ENCODE results near the gene NSMCE4A. TPM values are rescaled to one million over a fixed set of nuclear protein-coding genes. Genes with fewer than 3 reads are reported as not detected.
"Not testable (repeated sequence)": the region's sequence is repeated elsewhere in the genome, so short reads cannot be mapped to it uniquely, and the experiment has no call there.

Gene NSMCE4A
- total and polyA plus RNA-seq, 5 donors from 2014 or later, result 42.7 to 59.7 (median 55.8) TPM

DNA sequence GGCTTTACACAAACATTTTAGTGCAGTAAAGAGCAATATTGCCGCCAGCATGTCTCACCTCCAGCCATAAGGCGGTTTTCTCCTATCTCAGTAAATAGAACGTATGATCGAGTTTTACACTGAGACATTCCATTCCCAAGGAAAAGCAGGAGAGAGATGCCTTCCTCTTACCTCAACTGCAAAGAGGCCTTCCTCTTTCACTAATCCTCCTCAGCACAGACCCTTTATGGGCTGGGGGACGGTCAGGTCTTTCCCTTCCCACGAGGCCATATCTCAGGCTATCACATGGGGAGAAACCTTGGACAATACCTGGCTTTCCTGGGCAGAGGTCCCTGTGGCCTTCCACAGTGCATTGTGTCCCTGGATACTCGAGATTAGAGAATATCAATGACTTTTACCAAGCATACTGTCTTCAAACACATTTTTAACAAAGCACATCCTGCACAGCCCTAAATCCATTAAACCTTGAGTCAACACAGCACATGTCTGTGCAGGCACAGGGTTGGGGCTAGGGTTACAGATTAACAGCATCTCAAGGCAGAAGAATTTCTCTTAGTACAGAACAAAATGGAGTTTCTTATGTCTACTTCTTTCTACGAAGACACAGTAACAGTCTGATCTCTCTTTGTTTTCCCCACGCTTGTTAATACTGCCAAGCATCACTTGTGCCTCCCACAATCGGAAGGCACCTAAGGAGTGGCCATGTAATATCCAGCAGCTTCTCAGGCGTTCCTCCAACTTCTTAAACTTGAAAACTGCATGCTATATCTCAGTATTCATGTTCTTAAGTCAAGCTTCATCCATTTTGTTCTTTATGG lies 44.5 kb downstream of the NSMCE4A start:
- not testable (repeated sequence) for H3K36me3 ChIP-seq (ENCODE audit: control insufficient read depth, insufficient read depth, low read length); H3K9me3 Mint-ChIP-seq; DNase-seq; H3K27me3 Mint-ChIP-seq; H3K9me3 ChIP-seq (ENCODE audit: control insufficient read depth in 2 of 2, low read length in 2 of 2); H3K4me3 ChIP-seq (ENCODE audit: low read depth, low read length); H3K27me3 ChIP-seq (ENCODE audit: control insufficient read depth, insufficient read depth, low read length); H3K27ac ChIP-seq (ENCODE audit: insufficient read depth, low read length, poor library complexity, severe bottlenecking); H3K36me3 Mint-ChIP-seq; ATAC-seq (ENCODE audit: low read depth in 2 of 2)
- H3K4me1 ChIP-seq (ENCODE audit: control insufficient read depth, insufficient read depth, low read length, poor library complexity, severe bottlenecking), result peaks cover 21% of the 10 kb centered on the region
- H3K4me1 Mint-ChIP-seq, result peaks cover 10 to 33% (median 20%) of the 10 kb centered on the region in 4 donors
- H3K4me3 Mint-ChIP-seq, result peak overlapping the region; percentile 77 to 92 (median 89)
- H3K27ac Mint-ChIP-seq, result peak overlapping the region in 2 of 3 donors; percentile 14 to 26

DNA sequence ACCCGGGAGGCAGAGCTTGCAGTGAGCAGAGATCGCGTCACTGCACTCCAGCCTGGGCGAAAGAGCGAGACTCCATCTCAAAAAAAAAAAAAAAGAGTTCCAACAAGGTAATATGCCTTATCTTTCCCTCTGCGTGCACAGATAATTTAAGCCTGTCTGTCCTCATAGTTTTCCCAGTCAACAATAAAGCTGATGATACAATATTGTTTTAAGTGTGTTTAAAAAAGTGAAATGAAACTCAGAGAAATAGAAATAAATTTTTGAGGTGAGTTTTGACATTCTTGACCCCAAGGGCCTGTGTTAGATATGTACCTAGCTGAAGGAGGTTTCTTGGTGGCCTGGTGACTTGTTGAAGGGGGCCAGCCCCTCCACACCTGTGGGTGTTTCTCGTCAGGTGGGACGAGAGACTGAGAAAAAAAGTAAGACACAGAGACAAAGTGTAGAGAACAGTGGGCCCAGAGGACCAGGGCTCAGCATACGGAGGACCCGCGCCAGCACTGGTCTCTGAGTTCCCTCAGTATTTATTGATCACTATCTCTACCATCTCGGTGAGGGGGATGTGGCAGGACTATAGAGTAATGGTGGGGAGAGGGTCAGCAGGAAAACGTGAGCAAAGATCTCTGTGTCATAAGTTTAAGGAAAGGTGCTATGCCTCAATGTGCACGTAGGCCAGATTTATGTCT lies 45.3 kb downstream of the NSMCE4A start:
- H3K36me3 Mint-ChIP-seq; ATAC-seq (ENCODE audit: low read depth in 2 of 2); H3K27me3 ChIP-seq (ENCODE audit: control insufficient read depth, insufficient read depth, low read length); H3K27me3 Mint-ChIP-seq; H3K9me3 Mint-ChIP-seq; H3K27ac ChIP-seq (ENCODE audit: insufficient read depth, low read length, poor library complexity, severe bottlenecking); DNase-seq; H3K9me3 ChIP-seq (ENCODE audit: control insufficient read depth in 2 of 2, low read length in 2 of 2); H3K4me3 ChIP-seq (ENCODE audit: low read depth, low read length); H3K36me3 ChIP-seq (ENCODE audit: control insufficient read depth, insufficient read depth, low read length): not testable (repeated sequence)
- Mint-ChIP-seq H3K4me3 (peak overlapping the region; percentile 77 to 92 (median 89)), H3K4me1 (peaks cover 10 to 40% (median 24%) of the 10 kb centered on the region in 4 donors), H3K27ac (peak overlapping the region in 2 of 3 donors; percentile 14 to 21)
- H3K4me1 ChIP-seq (ENCODE audit: control insufficient read depth, insufficient read depth, low read length, poor library complexity, severe bottlenecking), result peaks cover 21% of the 10 kb centered on the region

- ATAC-seq (ENCODE audit: low read depth in 2 of 2), result no peak
- H3K4me1 Mint-ChIP-seq, result peaks cover 10 to 44% (median 27%) of the 10 kb centered on the region in 4 donors
These were observed 46.5 kb downstream of the NSMCE4A start for GRCh38 chr10:121928528-121928884.

DNA sequence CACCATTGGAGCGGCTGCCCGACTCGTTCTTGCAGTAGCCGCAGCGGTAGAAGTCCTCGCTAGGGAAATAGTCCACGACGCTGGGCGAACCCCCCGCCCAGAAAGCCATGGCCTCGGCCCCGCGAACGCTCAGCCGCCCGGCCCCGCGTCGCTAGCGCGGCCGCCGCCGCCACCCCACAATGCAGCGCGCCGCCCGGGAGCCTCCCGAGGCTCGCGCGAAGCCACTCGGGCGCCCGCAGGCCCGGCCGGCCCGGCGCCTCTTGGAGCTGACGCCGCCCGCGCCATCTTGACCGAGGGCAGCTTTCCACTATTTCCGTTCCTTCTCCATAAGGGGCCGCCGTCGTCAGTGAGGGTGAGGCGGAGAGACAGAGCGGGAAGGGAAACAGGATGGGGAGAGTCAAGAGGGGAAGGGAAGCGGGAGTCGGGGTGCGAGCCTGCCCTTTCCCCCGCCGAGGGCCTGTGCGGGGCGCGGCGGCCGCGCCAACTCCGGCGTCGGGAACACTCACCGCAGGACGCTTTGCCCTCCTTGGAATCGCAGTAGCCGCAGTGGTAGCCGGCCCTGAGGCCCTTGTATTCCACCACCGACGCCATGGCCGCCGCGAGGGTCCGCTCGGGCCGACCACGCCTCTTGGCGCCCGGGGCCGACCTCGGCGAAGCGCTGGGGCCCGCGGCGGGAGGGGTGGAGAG lies 47.0 kb downstream of the NSMCE4A start, which contains the start of gene ATE1:
TSS of gene ATE1 (minus strand) at position 191 of the 687 bp plus-strand sequence. CDS start at position 109, 82 bp downstream.
- peak; percentile 78 to 89 (median 81) for DNase-seq
- Histone ChIP-seq H3K9me3 (ENCODE audit: control insufficient read depth in 2 of 2, low read length in 2 of 2) (no peaks in the 10 kb centered on the region), H3K36me3 (ENCODE audit: control insufficient read depth, insufficient read depth, low read length) (no peaks in the 10 kb centered on the region), H3K4me1 (ENCODE audit: control insufficient read depth, insufficient read depth, low read length, poor library complexity, severe bottlenecking) (peaks cover 21% of the 10 kb centered on the region), H3K27me3 (ENCODE audit: control insufficient read depth, insufficient read depth, low read length) (no peaks in the 10 kb centered on the region), H3K4me3 (ENCODE audit: low read depth, low read length) (peak within 1 kb of the TSS; percentile 95), H3K27ac (ENCODE audit: insufficient read depth, low read length, poor library complexity, severe bottlenecking) (peak within 1 kb of the TSS; percentile 85)
- Mint-ChIP-seq H3K4me3 (peak within 1 kb of the TSS; percentile 90 to 99 (median 92)), H3K9me3 (peaks cover 0 to 2% (median 0%) of the 10 kb centered on the region in 7 donors), H3K36me3 (peaks cover 1% of the 10 kb centered on the region), H3K4me1 (peaks cover 12 to 45% (median 29%) of the 10 kb centered on the region in 4 donors), H3K27ac (peak within 1 kb of the TSS; percentile 89 to 98 (median 97)), H3K27me3 (no peaks in the 10 kb centered on the region)
- ATAC-seq (ENCODE audit: low read depth in 2 of 2), result peak; percentile 97 to 98

More at GRCh38 chr10:121928528-121928884, 46.5 kb downstream of the NSMCE4A start:
- no peaks in the 10 kb centered on the region for H3K36me3 ChIP-seq (ENCODE audit: control insufficient read depth, insufficient read depth, low read length)
- peak overlapping the region; percentile 84 for H3K4me3 ChIP-seq (ENCODE audit: low read depth, low read length)
- no peaks in the 10 kb centered on the region for H3K27me3 ChIP-seq (ENCODE audit: control insufficient read depth, insufficient read depth, low read length)
- H3K27me3 Mint-ChIP-seq, result no peaks in the 10 kb centered on the region
- H3K4me3 Mint-ChIP-seq, result peak overlapping the region; percentile 90 to 97 (median 92)
- peaks cover 0 to 2% (median 0%) of the 10 kb centered on the region in 7 donors for H3K9me3 Mint-ChIP-seq
- H3K27ac ChIP-seq (ENCODE audit: insufficient read depth, low read length, poor library complexity, severe bottlenecking), result peak overlapping the region; percentile 85
- no peaks in the 10 kb centered on the region for H3K36me3 Mint-ChIP-seq
- H3K9me3 ChIP-seq (ENCODE audit: control insufficient read depth in 2 of 2, low read length in 2 of 2), result no peaks in the 10 kb centered on the region
- peaks cover 21% of the 10 kb centered on the region for H3K4me1 ChIP-seq (ENCODE audit: control insufficient read depth, insufficient read depth, low read length, poor library complexity, severe bottlenecking)
- peak in 1 of 3 donors; percentile 54 for DNase-seq
- H3K27ac Mint-ChIP-seq, result peak overlapping the region; percentile 89 to 94 (median 91)

GRCh38 chr10:121927318-121927840 lies 47.6 kb downstream of the NSMCE4A start:
- Mint-ChIP-seq H3K36me3 (peaks cover 7% of the 10 kb centered on the region), H3K4me1 (peaks cover 16 to 50% (median 32%) of the 10 kb centered on the region in 4 donors), H3K27ac (peak overlapping the region; percentile 71 to 91 (median 89)), H3K4me3 (peak overlapping the region; percentile 90 to 99 (median 92)), H3K27me3 (no peaks in the 10 kb centered on the region), H3K9me3 (peaks cover 0 to 3% (median 0%) of the 10 kb centered on the region in 7 donors)
- peaks cover 21% of the 10 kb centered on the region for H3K4me1 ChIP-seq (ENCODE audit: control insufficient read depth, insufficient read depth, low read length, poor library complexity, severe bottlenecking)
- H3K27me3 ChIP-seq (ENCODE audit: control insufficient read depth, insufficient read depth, low read length), result no peaks in the 10 kb centered on the region
- DNase-seq, result peak in 2 of 3 donors; percentile 2 to 46
- ATAC-seq (ENCODE audit: low read depth in 2 of 2), result peak; percentile 7 to 9
- no peaks in the 10 kb centered on the region for H3K9me3 ChIP-seq (ENCODE audit: control insufficient read depth in 2 of 2, low read length in 2 of 2)
- peak overlapping the region; percentile 95 for H3K4me3 ChIP-seq (ENCODE audit: low read depth, low read length)
- no peaks in the 10 kb centered on the region for H3K36me3 ChIP-seq (ENCODE audit: control insufficient read depth, insufficient read depth, low read length)
- H3K27ac ChIP-seq (ENCODE audit: insufficient read depth, low read length, poor library complexity, severe bottlenecking), result peak overlapping the region; percentile 85

DNA sequence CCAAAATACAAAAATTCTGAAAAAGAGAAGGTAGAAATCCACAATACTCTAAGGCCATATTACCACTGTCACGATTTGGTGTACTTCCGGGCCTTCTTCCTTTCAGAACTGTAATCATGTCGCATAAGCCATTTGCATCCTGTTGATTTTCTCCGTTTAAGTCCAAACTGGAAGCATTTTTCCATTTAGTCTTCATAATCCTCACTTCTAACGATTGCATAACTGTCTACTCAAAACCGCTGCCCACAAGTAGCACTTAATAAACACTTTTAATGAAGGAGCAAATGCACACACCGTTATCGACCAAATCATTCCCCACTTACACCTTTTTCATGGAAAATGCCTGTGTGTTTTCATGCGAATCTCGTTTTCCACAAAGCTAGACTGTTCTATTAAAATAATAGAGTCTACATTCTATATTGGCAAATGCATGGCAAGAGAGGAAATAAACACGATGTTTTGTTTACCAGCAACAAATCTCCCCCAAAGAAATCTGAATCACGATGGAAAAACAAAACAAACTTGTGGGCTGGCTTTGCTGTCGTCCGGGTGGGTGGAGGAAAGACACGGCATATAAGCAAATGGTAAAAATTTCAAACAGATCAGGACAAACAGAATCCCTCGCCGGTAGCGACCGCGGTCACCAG lies 48.2 kb downstream of the NSMCE4A start:
- peak overlapping the region; percentile 95 for H3K4me3 ChIP-seq (ENCODE audit: low read depth, low read length)
- Mint-ChIP-seq H3K36me3 (peaks cover 7% of the 10 kb centered on the region), H3K4me1 (peaks cover 19 to 50% (median 30%) of the 10 kb centered on the region in 4 donors), H3K27me3 (no peaks in the 10 kb centered on the region), H3K4me3 (peak overlapping the region; percentile 90 to 99 (median 92)), H3K9me3 (peaks cover 0 to 3% (median 0%) of the 10 kb centered on the region in 7 donors), H3K27ac (peak overlapping the region; percentile 71 to 91 (median 89))
- no peaks in the 10 kb centered on the region for H3K27me3 ChIP-seq (ENCODE audit: control insufficient read depth, insufficient read depth, low read length)
- H3K36me3 ChIP-seq (ENCODE audit: control insufficient read depth, insufficient read depth, low read length), result no peaks in the 10 kb centered on the region
- ATAC-seq (ENCODE audit: low read depth in 2 of 2) (no peak), DNase-seq (peak in 1 of 3 donors; percentile 34)
- H3K4me1 ChIP-seq (ENCODE audit: control insufficient read depth, insufficient read depth, low read length, poor library complexity, severe bottlenecking), result peaks cover 21% of the 10 kb centered on the region
- H3K9me3 ChIP-seq (ENCODE audit: control insufficient read depth in 2 of 2, low read length in 2 of 2), result no peaks in the 10 kb centered on the region
- H3K27ac ChIP-seq (ENCODE audit: insufficient read depth, low read length, poor library complexity, severe bottlenecking), result peak overlapping the region; percentile 85
